Stimulated activated CD4-positive, alpha-beta T cell treated with anti-CD3 and anti-CD28 coated beads, Interleukin-15, amount 100 ng/mL, for 1 hour (primary cell): ENCODE results near the gene CD109.
"Not testable (repeated sequence)": the region's sequence is repeated elsewhere in the genome, so short reads cannot be mapped to it uniquely, and the experiment has no call there.

Experiments
- DNase-seq, 2 donors: peaks; one replicate each; pipeline ENCODE4 v3.0.0-alpha.2; 2020; ENCODE audit warnings: low read depth in 1 of 2, low spot score in 1 of 2

Gene CD109

GRCh38 chr6:73695619-73696421 is at the start of gene CD109:
TSS of gene CD109 (plus strand) at chr6:73696203. CDS start at chr6:73696216, 13 bp downstream.
- DNase-seq = peak; percentile 27 to 54

- no peak for DNase-seq
These were observed 47.8 kb upstream of the CD109 start for GRCh38 chr6:73648166-73648565.

GRCh38 chr6:73649783-73650182 is 46.2 kb upstream of the CD109 start:
- DNase-seq = no peak

- peak; percentile 31 to 34 for DNase-seq
These were observed 43.1 kb upstream of the CD109 start for GRCh38 chr6:73652637-73653570.

GRCh38 chr6:73653571-73654424 is 42.2 kb upstream of the CD109 start, which contains the start of gene SLC17A5:
TSS of gene SLC17A5 (minus strand) at chr6:73653992. CDS start at chr6:73653886, 106 bp downstream.
- DNase-seq = peak; percentile 78 to 88

- DNase-seq = no peak
These were observed 40.6 kb upstream of the CD109 start for GRCh38 chr6:73655341-73655917.

GRCh38 chr6:73656531-73657145 is 39.4 kb upstream of the CD109 start:
- DNase-seq = no peak

GRCh38 chr6:73657201-73657600 is 38.8 kb upstream of the CD109 start:
- DNase-seq = no peak

- DNase-seq = no peak
These were observed 31.3 kb upstream of the CD109 start for GRCh38 chr6:73664701-73665100.

- no peak for DNase-seq
These were observed 30.2 kb upstream of the CD109 start for GRCh38 chr6:73665686-73666319.

GRCh38 chr6:73666393-73666792 is 29.6 kb upstream of the CD109 start:
- DNase-seq = no peak

- DNase-seq = no peak
These were observed 28.2 kb upstream of the CD109 start for GRCh38 chr6:73667798-73668197.

GRCh38 chr6:73669005-73669404 is 27.0 kb upstream of the CD109 start:
- DNase-seq = no peak

- no peak for DNase-seq
These were observed 23.9 kb upstream of the CD109 start for GRCh38 chr6:73671911-73672685.

- peak in 1 of 2 donors; percentile 30 for DNase-seq
These were observed 20.4 kb upstream of the CD109 start for GRCh38 chr6:73675466-73676098.

GRCh38 chr6:73679009-73679408 is 17.0 kb upstream of the CD109 start:
- DNase-seq = no peak

- DNase-seq = not testable (repeated sequence)
These were observed 16.2 kb upstream of the CD109 start for GRCh38 chr6:73679846-73680245.

GRCh38 chr6:73680289-73680918 is 15.6 kb upstream of the CD109 start:
- no peak for DNase-seq
